Liver (tissue), 9 donors: ENCODE data around the gene PARD3B. TPM values are rescaled to one million over a fixed set of nuclear protein-coding genes. Genes with fewer than 3 reads are reported as not detected.

Experiments used
- DNase-seq: peaks from one replicate; pipeline ENCODE4 v3.0.0-alpha.2; 2017; ENCODE audit warnings: low spot score
- H3K27ac ChIP-seq, 2 donors: one replicate each; pipeline ENCODE4 v1.7.0; 2013; ENCODE audit warnings: inconsistent platforms in 2 of 2, low read length in 2 of 2, control low read depth in 1 of 2, low read depth in 1 of 2, mild to moderate bottlenecking in 1 of 2
- H3K27me3 ChIP-seq, 4 donors: one replicate each; pipeline versions ENCODE4 v1.6.1 to v1.7.0; 2013; ENCODE audit warnings: low read length in 3 of 4, inconsistent platforms in 1 of 4, mild to moderate bottlenecking in 1 of 4, moderate library complexity in 1 of 4; ENCODE audit not compliant: control insufficient read depth in 4 of 4, insufficient read depth in 4 of 4
- H3K36me3 ChIP-seq, 4 donors: one replicate each; pipeline versions ENCODE4 v1.6.1 to v1.7.0; 2013; ENCODE audit warnings: low read length in 3 of 4, mild to moderate bottlenecking in 3 of 4, low read depth in 1 of 4, moderate library complexity in 1 of 4; ENCODE audit not compliant: control insufficient read depth in 4 of 4, insufficient read depth in 3 of 4
- H3K4me1 ChIP-seq, 4 donors: one replicate each; pipeline versions ENCODE4 v1.6.1 to v1.7.0; 2013; ENCODE audit warnings: low read length in 3 of 4, mild to moderate bottlenecking in 3 of 4, moderate library complexity in 1 of 4; ENCODE audit not compliant: control insufficient read depth in 4 of 4, insufficient read depth in 4 of 4
- H3K4me3 ChIP-seq, 3 donors: one replicate each; pipeline versions ENCODE4 v1.6.1 to v1.7.0; 2013; ENCODE audit warnings: low read length in 3 of 3, control low read depth in 1 of 3, low read depth in 1 of 3, mild to moderate bottlenecking in 1 of 3
- H3K9ac ChIP-seq, 2 donors: one replicate each; pipeline ENCODE4 v1.7.0; 2013; ENCODE audit warnings: low read length in 2 of 2, mild to moderate bottlenecking in 2 of 2, moderate library complexity in 2 of 2, control low read depth in 1 of 2, low read depth in 1 of 2
- H3K9me3 ChIP-seq, 4 donors: one replicate each; pipeline versions ENCODE4 v1.6.1 to v1.7.0; 2013; ENCODE audit warnings: low read length in 3 of 4; ENCODE audit not compliant: control insufficient read depth in 4 of 4
- ATF3 ChIP-seq: IDR thresholded peaks from 2 replicates; pipeline ENCODE4 v1.6.1; 2016; ENCODE audit warnings: antibody characterized with exemption
- EGR1 ChIP-seq, 2 donors: IDR thresholded peaks; 2 replicates each; pipeline ENCODE4 v1.6.1; 2016 to 2018; ENCODE audit warnings: antibody characterized with exemption in 2 of 2, low read depth in 2 of 2
- FOXA1 ChIP-seq: IDR thresholded peaks from 2 replicates; pipeline ENCODE4 v1.6.1; 2016; ENCODE audit warnings: antibody characterized with exemption
- FOXA2 ChIP-seq: IDR thresholded peaks from 2 replicates; pipeline ENCODE4 v1.6.1; 2016; ENCODE audit warnings: antibody characterized with exemption
- GABPA ChIP-seq, 2 donors: IDR thresholded peaks in 1 of 2; conservative IDR thresholded peaks in 1 of 2; 2 replicates each; pipeline ENCODE4 v1.6.1; 2016; ENCODE audit warnings: antibody characterized with exemption in 2 of 2, mild to moderate bottlenecking in 1 of 2, moderate library complexity in 1 of 2
- HNF4A ChIP-seq, 2 donors: conservative IDR thresholded peaks; 2 replicates each; pipeline ENCODE4 v1.6.1; 2016; ENCODE audit warnings: antibody characterized with exemption in 2 of 2, mild to moderate bottlenecking in 2 of 2
- HNF4G ChIP-seq: IDR thresholded peaks from 2 replicates; pipeline ENCODE4 v1.6.1; 2016; ENCODE audit warnings: antibody characterized with exemption
- JUND ChIP-seq, 2 donors: IDR thresholded peaks; 2 replicates each; pipeline ENCODE4 v1.6.1; 2016; ENCODE audit warnings: antibody characterized with exemption in 2 of 2
- MAX ChIP-seq: IDR thresholded peaks from 2 replicates; pipeline ENCODE4 v1.6.1; 2016; ENCODE audit warnings: antibody characterized with exemption
- NR2F2 ChIP-seq: IDR thresholded peaks from 2 replicates; pipeline ENCODE4 v1.6.1; 2016; ENCODE audit warnings: antibody characterized with exemption
- RAD21 ChIP-seq, 2 donors: IDR thresholded peaks; 2 replicates each; pipeline ENCODE4 v1.6.1; 2016; ENCODE audit warnings: antibody characterized with exemption in 2 of 2, mild to moderate bottlenecking in 2 of 2
- REST ChIP-seq: IDR thresholded peaks from 2 replicates; pipeline ENCODE4 v1.6.1; 2016; ENCODE audit warnings: antibody characterized with exemption, mild to moderate bottlenecking
- RXRA ChIP-seq, 2 donors: IDR thresholded peaks; 2 replicates each; pipeline ENCODE4 v1.6.1; 2017 to 2018; ENCODE audit warnings: antibody characterized with exemption in 2 of 2, mild to moderate bottlenecking in 1 of 2
- SP1 ChIP-seq: IDR thresholded peaks from 2 replicates; pipeline ENCODE4 v1.6.1; 2018; ENCODE audit warnings: antibody characterized with exemption, mild to moderate bottlenecking
- TAF1 ChIP-seq: conservative IDR thresholded peaks from 2 replicates; pipeline ENCODE4 v1.6.1; 2016; ENCODE audit warnings: antibody characterized with exemption, mild to moderate bottlenecking
- YY1 ChIP-seq: IDR thresholded peaks from 2 replicates; pipeline ENCODE4 v1.6.1; 2016; ENCODE audit warnings: antibody characterized with exemption, mild to moderate bottlenecking
- ZBTB33 ChIP-seq: IDR thresholded peaks from 2 replicates; pipeline ENCODE4 v1.6.1; 2016; ENCODE audit warnings: antibody characterized with exemption
- WGBS: extraction: QIAGEN DNeasy Blood & Tissue Kit; methylation state at CpG from one replicate; pipeline ENCODE4 v1.1.7; 2013; 5-methylcytosine and 5-hydroxymethylcytosine counted together
- polyA plus RNA-seq, 2 donors: library from polyadenylated mRNA; stranded (reverse) in 1 of 2; unstranded in 1 of 2; fragments of 200-250 nt in 1 of 2; fragments of >200 nt in 1 of 2; fragmentation: Nextera tagmentation in 1 of 2; extraction: Ambion mirVana in 1 of 2; gene quantifications; one replicate each; pipeline versions ENCODE4 v1.2.1 to v1.2.3, GENCODE V29; 2013 to 2015
- total RNA-seq, 2 donors: library from RNA; depleted of rRNA; stranded (reverse); fragments of >200 nt; gene quantifications; one replicate each; pipeline ENCODE4 v1.2.3, GENCODE V29; 2014
- TF ChIP-seq, protein P1 (sequence below): fragments of 150-350 bp; IDR thresholded peaks from 2 replicates; pipeline ENCODE4 v1.5.1; 2017; ENCODE audit warnings: improper control_type of control experiment, low read depth, low read length; ENCODE audit not compliant: missing input control
- donor health status: healthy.
- donor health status: healthy.
- donor health status: healthy.
- donor health status: healthy.
- donor health status: healthy.

Gene PARD3B
- total and polyA plus RNA-seq, 4 donors: 1.1 to 10.3 (median 3.7) TPM

GRCh38 chr2:204662956-204663355 lies 117.7 kb downstream of the PARD3B start:
- Histone ChIP-seq H3K27ac (no peak overlapping the region), H3K27me3 (no peaks in the 10 kb centered on the region), H3K9ac (no peak overlapping the region), H3K36me3 (no peaks in the 10 kb centered on the region), H3K4me1 (peaks cover 0 to 7% (median under 1%) of the 10 kb centered on the region in 4 donors), H3K9me3 (no peaks in the 10 kb centered on the region), H3K4me3 (no peak overlapping the region)
- 95% methylated on average over 5 of the region's 5 CpGs for WGBS
- no peak for TF ChIP-seq REST
- TF ChIP-seq YY1: no peak
- TF ChIP-seq ZBTB33: no peak
- no peak for TF ChIP-seq FOXA2
- no peak for TF ChIP-seq RXRA (IDR thresholded peaks at IDR 0.05)
- no peak for TF ChIP-seq HNF4A (conservative IDR thresholded peaks at IDR 0.05)
- no peak for TF ChIP-seq NR2F2
- TF ChIP-seq HNF4G: no peak
- TF ChIP-seq EGR1 (IDR thresholded peaks at IDR 0.05; ENCODE audit: low read depth in 2 of 2): no peak
- TF ChIP-seq RAD21 (IDR thresholded peaks at IDR 0.05): no peak
- no peak for TF ChIP-seq JUND (IDR thresholded peaks at IDR 0.05)
- no peak for TF ChIP-seq SP1
- TF ChIP-seq, protein P1, sequence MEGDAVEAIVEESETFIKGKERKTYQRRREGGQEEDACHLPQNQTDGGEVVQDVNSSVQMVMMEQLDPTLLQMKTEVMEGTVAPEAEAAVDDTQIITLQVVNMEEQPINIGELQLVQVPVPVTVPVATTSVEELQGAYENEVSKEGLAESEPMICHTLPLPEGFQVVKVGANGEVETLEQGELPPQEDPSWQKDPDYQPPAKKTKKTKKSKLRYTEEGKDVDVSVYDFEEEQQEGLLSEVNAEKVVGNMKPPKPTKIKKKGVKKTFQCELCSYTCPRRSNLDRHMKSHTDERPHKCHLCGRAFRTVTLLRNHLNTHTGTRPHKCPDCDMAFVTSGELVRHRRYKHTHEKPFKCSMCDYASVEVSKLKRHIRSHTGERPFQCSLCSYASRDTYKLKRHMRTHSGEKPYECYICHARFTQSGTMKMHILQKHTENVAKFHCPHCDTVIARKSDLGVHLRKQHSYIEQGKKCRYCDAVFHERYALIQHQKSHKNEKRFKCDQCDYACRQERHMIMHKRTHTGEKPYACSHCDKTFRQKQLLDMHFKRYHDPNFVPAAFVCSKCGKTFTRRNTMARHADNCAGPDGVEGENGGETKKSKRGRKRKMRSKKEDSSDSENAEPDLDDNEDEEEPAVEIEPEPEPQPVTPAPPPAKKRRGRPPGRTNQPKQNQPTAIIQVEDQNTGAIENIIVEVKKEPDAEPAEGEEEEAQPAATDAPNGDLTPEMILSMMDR: no peak
- TF ChIP-seq TAF1: no peak
- TF ChIP-seq MAX: no peak
- TF ChIP-seq GABPA (IDR thresholded peaks at IDR 0.05 in 1 of 2, conservative IDR thresholded peaks at IDR 0.05 in 1 of 2): no peak
- no peak for TF ChIP-seq ATF3
- TF ChIP-seq FOXA1: no peak
- no peak for DNase-seq
